GM12891 (cell line): Measurements from ENCODE around the gene ERFE.

ENCODE experiments used
- POLR2A ChIP-seq: IDR thresholded peaks from 2 replicates; pipeline ENCODE4 v1.6.1; 2011; ENCODE audit warnings: low read depth, low read length, control low read depth
- POLR2AphosphoS5 ChIP-seq: IDR thresholded peaks from 2 replicates; pipeline ENCODE4 v1.6.1; 2011; ENCODE audit warnings: low read depth, low read length, control low read depth
- SPI1 ChIP-seq: IDR thresholded peaks from 2 replicates; pipeline ENCODE4 v1.6.1; 2011; ENCODE audit warnings: low read depth, low read length, control low read depth
- TAF1 ChIP-seq: IDR thresholded peaks from 2 replicates; pipeline ENCODE4 v1.6.1; 2011; ENCODE audit warnings: low read depth, low read length, control low read depth

DNA sequence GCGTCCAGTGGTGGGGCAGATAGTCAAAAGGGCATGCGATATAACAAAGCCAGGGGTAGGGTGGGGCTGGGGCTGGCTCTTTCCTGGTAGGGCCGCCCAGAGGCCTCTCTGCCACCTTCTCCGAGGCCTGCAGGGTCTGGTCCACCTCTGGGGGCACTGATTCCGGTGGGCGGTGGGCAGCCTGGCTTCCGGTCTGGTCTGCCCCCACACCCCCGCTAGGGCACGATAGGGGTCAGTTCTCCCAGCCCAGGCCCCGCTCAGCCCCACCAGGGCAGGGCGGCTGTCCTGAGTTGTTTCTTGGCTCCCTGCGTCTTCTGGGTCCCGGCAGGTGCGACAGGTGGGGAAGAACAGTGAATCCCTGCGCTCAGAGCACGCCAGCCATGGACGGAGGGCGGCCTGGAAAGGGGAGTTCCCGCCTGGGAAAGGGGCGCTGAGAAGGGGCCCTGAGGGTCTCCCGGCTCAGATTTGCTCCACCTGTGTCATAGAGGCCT, 707 bp upstream of the ERFE start:
- TF ChIP-seq TAF1 (no peak), POLR2A (no peak), POLR2AphosphoS5 (no peak), SPI1 (no peak)
